Suppressor macrophage treated with lipopolysaccharide for 1 hour (primary cell): ENCODE measurements around the gene LRRC49.

ENCODE experiments used
- DNase-seq, 3 donors: peaks; one replicate each; pipeline ENCODE4 v3.0.0-alpha.2; 2020 to 2022

Gene LRRC49

GRCh38 chr15:70931821-70932220 is 39.2 kb downstream of the LRRC49 start:
- DNase-seq = peak; percentile 51 to 78 (median 73)

GRCh38 chr15:70932397-70932796 is 39.8 kb downstream of the LRRC49 start:
- peak; percentile 19 to 49 (median 46) for DNase-seq

GRCh38 chr15:70933411-70933810 is 40.8 kb downstream of the LRRC49 start:
- no peak for DNase-seq

GRCh38 chr15:70935631-70936030 is 43.0 kb downstream of the LRRC49 start:
- no peak for DNase-seq

GRCh38 chr15:70936326-70936725 is 43.7 kb downstream of the LRRC49 start:
- DNase-seq = no peak

- DNase-seq = peak in 1 of 3 donors; percentile 8
Observed at GRCh38 chr15:70943285-70943684, 50.7 kb downstream of the LRRC49 start.

- DNase-seq = no peak
Observed at GRCh38 chr15:70947351-70948335, 55.0 kb downstream of the LRRC49 start.

DNA sequence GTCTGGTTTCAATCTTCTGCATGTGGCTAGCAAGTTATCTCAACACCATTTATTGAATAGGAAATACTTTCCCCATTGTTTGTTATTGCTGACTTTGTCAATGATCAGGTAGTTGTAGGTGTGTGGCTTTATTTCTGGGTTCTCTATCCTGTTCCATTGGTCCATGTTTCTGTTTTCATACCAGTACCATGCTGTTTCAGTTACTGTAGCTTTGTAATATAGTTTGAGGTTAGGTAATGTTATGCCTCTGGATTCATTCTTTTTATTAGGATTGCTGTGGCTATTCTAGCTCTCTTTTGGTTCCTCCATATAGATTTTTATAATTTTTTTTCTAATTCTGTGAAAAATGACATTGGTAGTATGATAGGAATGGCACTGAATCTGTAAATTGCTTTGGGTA is 58.3 kb downstream of the LRRC49 start:
- no peak for DNase-seq

DNA sequence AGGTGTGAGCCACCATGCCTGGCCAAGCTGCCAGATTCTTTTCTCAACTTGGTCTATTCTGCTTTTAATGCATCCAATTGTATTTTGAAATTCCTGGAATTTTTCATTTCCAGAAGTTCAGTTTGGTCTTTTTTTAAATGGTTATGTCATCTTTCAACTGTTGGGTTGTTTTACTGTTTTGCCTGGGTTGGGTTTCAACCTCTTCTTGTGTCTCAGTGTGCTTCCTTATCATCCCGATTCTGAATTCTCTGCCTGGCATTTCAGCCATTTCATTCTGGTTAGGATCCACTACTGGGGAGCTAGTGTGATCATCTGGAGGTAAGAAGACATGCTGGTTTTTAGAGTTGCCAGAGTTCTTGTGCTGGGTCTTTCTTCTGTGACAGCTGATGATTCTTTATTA is 61.5 kb downstream of the LRRC49 start:
- DNase-seq = no peak

DNA sequence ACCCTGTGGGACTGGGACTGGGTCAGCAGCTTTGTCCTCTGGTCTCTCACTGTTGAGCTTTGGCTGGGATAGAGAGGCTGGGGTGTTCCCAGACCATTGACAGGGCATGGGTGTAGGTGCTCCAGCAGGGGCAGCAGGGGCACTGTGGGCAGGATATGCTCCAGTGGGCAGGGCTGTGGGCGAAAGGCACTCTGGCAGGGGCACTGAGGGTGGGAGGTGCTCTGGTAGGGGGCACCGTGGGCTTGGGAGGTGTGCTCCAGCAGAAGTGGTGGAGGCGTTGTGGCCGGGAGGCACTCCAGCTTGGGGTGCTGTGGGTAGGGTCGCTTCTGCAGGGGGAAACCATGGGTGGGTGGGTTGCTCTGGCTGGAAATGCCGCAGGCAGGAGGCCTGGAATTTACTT is 62.1 kb downstream of the LRRC49 start:
- DNase-seq = no peak

DNA sequence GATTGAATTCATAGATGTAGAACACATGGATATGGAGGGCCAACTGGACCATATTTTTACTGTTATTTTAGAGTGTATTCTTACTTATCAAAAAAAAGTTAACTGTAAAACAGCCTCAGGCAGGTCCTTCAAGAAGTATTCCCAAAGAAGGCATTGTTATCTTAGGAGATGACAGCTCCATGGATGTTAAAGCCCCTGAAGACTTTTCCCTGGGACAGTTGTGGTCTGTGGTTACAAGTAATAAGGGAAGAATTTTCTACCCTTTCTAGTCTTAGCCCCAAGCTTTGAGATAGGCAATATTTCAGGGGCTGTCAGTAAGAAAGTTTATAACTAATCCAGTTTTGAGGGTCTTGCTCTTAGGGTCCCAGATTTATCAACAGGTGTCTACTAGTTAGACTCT is 62.5 kb downstream of the LRRC49 start:
- no peak for DNase-seq

- DNase-seq = no peak
Observed at GRCh38 chr15:70956201-70956995, 63.8 kb downstream of the LRRC49 start.

DNA sequence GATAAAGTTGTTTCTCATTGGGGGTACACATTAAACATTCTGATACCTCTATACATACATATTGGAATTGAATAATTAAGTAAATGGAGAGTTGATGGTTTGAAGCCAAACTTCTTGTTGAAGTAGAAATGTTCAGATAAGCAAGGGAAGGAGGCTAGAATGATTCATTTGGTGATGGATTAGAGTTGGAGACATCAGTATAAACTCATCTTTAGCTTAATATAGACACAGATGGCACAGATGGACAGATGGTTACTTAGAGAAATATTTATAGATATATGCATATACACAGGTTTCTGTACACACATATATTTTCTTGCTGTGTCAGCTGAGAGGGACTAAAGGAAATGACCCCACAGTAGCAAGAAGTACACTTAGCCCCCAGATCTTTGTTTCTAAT is 69.5 kb downstream of the LRRC49 start:
- DNase-seq = no peak

DNA sequence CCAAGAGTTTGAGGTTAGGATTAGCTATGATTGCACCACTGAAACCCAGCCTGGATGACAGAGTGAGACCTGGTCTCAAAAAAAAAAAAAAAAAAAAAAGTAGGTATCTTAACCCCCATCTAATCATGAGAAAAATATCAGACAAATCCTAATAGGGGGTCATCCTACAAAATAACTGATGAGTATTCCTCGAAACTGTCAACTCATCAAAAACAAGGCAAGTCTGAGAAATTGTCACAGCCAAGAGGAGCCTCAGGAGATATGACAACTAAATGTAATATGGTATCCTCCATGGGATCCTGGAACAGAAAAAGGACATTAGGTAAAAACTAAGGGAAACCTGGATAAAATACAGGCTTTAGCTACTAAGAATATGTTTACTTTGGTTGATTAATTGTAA is 70.6 kb downstream of the LRRC49 start:
- DNase-seq = no peak

DNA sequence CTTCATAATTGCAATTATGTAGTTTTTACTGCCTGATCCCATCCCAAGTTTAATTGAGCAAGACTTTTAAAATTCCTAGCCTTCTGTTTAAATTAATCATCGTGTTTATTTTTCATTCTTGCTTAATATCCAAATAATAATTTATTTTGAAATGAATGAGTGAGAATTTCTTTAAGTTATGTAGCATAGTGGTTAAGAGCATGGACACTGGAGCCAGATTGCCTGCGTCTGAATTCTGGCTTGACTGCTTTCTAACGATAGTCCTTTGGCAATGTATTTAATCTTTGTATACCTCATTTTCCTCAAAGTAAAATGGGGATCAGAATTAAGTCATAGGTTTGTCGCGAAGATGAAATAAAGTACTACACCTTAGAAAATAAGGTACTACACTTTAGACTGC is 71.4 kb downstream of the LRRC49 start:
- no peak for DNase-seq

- DNase-seq = no peak
Observed at GRCh38 chr15:70964686-70965085, 72.1 kb downstream of the LRRC49 start.

GRCh38 chr15:70967646-70968045 is 75.0 kb downstream of the LRRC49 start:
- no peak for DNase-seq

DNA sequence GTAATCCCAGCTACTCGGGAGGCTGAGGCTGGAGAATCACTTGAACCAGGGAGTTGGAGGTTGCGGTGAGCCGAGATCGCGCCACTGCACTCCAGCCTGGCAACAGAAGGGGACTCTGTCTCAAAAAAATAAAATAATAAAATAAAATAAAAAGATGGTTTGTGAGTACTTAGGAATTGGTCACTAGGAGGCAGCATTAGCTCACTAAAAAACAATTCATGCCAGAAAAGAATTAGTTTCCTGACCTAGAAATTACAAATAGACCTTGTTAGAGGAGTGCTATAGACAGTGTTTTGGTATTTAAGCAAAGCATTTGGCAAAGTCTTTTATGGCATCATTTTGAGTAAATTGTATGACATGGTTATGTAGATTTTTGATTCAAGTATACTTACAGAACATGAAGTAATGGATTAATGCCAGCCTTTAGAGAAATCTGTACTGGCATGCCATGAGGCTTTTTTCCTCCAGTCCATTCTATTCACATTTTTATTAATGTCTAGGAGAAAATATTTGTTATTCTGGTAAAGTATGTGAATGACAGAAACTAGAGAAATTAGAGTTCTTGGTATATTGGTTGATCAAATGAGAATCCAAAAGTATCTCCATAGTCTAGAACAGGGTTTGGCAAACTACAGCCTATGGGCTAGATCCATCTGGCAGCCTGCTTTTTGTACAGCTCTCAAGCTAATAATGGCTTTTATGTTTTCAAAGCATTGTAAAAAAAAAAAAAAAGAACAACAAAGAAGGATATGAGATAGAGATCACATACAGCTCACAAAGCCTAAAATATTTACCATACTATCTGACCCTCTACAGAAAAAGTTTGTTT is 81.6 kb downstream of the LRRC49 start:
- DNase-seq = peak; percentile 20 to 42 (median 27)

- DNase-seq = no peak
Observed at GRCh38 chr15:70976851-70977250, 84.2 kb downstream of the LRRC49 start.

GRCh38 chr15:70995383-70995970 is 102.9 kb downstream of the LRRC49 start:
- DNase-seq = no peak

DNA sequence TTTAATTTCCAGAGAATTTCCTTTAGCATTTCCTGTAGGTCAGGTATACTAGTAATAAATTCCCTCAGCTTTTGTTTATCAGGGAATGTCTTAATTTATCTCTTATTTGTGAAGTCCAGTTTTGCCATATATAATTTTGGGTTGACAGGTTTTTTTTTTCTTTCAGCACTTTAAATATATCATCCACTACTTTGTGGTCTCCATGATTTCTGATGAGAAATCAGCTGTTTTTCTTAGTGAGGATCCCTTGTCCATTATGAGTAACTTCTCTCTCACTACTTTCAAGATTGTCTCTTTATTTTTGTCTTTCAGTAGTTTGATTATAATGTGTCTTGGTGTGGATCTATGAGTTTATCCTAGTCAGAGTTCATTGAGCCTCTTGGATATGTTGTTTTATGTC is 105.7 kb downstream of the LRRC49 start:
- DNase-seq = no peak

DNA sequence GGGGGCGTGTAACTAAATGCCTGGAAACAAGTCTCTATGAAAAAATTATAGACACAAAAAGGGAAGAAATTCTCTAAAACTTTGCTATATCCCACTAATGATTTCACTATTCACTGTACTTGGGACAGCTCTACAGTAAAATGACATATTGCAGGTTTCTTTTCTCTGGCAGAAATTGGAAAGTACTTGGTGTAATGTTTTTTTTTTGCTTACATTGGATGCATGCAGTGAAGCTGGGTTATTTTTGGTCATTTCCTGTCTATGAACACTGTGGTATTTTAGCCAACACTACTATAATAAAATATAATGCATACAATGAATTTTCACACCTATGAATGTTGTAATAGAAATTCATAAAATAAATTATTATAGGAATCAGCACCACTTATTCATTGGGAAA is 109.7 kb downstream of the LRRC49 start:
- DNase-seq = no peak

GRCh38 chr15:71003319-71003718 is 110.7 kb downstream of the LRRC49 start:
- DNase-seq = no peak
